Colon (tissue), 2 donors: ENCODE data around the gene BIRC7.

Experiments
- FAIRE-seq: peaks from 2 replicates; lab custom pipeline; 2012; peaks lifted over from hg19 to GRCh38; lab: Jason Lieb, UNC
- donor health status: control.
- donor health status: control.

The BIRC7 gene

DNA sequence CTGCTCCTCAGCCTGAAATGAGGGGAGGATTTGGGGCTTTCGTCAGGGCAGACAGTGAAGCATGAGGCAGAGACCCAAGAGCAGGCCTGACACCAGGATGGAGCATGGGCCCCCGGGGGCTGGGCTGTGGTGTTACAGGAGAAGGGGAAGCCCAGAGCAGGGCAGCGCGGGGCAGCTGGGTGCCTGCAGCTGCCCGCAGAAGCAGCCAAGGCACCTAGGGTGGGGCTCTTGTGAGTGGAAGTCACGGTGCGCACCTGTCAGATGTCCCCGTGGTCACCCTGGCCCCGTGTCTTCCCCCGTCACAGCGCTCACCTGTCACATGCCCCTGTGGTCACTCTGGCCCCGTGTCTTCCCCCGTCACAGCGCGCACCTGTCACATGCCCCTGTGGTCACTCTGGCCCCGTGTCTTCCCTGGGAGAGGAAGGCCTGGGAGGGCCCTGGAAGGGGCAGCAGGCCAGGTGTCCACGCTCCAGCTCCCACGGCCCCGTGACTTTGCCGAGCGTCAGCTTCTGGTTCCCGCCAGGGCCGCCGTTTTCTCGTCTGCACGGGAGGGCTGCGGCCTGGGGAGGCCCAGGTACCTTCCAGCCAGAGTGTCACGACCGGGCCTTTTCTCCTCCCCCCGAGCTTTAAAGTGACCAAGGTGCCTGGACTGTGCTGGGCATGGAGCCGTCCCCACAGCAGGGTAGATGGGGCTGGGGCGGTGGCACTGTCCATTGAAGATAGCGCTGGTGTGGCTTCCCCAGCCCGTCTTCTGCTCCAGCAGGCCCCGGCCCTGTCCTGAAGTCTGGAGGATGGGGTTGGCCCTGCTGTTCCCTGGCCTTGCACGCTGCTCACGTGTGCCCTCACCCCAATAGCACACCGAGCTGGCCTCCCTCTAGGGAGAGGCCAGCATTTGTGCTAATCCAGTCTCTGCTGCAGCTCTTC lies 46.3 kb downstream of the BIRC7 start:
- FAIRE-seq = no peak

DNA sequence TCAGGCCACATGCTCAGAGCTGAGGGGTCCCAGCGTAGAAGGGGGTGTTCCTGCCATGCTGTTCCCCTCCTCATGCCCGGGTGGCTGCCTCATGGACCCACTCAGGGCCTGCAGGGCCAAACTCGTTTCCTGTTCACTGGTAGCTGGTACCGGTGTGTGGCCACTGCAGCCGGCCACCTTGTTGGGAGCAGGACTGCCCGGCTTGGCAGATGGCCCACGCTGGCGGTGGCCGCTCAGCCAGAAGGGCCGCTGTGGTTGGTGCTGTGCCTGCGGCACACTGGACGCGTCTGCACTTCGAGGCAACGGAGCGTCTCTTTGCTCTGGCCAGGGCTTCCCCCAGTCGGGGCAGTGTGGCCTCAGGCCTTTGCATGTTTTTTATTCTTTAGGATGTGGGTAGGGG lies 47.2 kb downstream of the BIRC7 start:
- no peak for FAIRE-seq

DNA sequence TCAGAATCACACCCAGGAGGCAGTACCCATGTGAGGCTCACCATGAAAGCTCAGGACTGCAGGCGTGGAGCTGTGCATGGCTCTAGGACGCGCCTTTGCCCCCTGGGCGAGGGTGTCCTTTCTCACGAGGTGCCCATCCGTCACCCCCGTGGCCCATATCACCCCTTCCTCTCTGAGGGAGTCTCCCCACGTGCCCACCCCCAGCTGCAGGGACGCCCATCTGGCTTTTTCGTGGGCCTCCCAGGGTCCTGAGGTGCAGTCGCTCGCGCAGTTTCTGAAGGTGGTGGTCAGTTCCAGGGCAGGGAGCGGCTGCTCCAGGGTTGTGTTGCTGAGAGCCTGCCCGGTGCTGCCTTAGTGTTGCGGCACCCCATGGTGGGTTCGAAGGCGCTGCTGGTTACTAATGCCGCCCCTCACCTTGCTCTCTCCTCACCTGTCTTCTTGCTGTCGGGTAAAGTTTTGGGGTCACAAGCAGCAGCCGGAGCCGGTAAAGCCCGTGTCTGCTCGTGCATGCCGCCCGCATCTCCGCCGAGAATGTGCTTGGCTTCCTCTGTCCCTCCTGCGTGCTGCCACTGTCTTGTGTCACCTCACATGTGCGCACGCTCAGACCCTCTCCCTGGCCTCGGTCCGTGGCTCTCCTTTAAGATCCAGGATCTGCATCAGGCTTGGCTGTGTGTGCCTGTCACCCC lies 47.8 kb downstream of the BIRC7 start:
- FAIRE-seq = no peak

DNA sequence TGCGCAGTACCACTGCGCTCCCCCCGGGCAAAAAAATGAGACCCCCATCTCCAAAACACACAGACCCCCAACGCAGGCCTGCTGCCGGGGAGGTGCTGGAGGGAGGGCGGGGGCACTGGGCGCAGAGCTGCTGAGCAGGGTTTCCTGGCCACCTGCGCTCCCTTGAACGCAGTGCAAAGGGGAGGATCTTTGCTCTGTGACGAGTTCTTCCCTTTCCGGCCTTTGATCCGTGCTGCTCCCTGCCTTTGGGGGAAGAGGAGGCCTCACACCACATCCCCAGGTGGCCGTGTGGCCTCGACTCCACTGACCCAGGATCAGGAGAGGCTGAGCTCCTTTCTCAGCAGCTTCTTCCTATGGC lies 48.4 kb downstream of the BIRC7 start:
- FAIRE-seq = no peak

DNA sequence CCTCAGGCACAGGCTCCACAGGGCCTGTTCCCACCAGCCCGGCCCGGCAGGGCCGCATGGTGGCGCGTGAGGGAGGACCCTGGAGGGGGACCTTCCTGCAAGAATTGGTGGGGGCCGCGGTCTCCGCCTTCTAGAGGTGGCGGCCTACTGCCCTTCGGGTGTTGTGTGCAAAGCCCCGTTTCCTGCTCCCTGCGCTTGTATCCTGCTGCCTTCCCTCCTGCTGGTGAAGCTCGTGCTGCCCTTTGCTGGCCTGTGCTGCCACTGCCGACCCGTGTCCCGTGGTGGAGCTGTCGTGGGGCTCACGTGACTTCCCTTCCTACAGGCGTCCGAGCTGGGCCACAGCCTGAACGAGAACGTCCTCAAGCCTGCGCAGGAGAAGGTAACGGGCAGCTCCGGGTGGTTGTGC lies 48.8 kb downstream of the BIRC7 start:
- FAIRE-seq = no peak

DNA sequence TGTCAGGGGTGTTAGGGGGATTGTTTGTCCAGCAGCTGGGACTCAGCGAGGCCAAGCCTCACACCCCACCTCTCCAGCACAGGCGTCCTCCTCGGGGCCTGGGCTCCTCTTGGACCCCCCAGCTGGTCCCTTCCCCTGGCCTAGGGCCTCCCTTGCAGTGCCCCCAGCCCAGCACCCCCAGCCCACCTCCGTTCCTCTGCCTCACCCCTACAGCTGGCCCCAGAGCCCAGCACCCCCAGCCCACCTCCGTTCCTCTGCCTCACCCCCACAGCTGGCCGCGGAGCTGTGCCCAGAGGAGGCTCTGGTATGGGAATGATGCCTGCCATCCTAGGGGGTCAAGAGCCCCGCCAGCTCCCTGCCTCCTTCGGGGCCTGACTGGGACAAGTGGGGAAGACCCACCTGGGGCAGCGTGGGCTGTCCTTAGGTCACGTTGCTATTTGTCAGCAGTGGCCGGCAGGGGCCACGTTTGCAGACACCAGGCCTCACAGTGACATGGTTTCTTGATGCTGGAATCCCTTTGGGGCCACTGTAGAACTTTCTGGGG lies 49.3 kb downstream of the BIRC7 start:
- FAIRE-seq = no peak

DNA sequence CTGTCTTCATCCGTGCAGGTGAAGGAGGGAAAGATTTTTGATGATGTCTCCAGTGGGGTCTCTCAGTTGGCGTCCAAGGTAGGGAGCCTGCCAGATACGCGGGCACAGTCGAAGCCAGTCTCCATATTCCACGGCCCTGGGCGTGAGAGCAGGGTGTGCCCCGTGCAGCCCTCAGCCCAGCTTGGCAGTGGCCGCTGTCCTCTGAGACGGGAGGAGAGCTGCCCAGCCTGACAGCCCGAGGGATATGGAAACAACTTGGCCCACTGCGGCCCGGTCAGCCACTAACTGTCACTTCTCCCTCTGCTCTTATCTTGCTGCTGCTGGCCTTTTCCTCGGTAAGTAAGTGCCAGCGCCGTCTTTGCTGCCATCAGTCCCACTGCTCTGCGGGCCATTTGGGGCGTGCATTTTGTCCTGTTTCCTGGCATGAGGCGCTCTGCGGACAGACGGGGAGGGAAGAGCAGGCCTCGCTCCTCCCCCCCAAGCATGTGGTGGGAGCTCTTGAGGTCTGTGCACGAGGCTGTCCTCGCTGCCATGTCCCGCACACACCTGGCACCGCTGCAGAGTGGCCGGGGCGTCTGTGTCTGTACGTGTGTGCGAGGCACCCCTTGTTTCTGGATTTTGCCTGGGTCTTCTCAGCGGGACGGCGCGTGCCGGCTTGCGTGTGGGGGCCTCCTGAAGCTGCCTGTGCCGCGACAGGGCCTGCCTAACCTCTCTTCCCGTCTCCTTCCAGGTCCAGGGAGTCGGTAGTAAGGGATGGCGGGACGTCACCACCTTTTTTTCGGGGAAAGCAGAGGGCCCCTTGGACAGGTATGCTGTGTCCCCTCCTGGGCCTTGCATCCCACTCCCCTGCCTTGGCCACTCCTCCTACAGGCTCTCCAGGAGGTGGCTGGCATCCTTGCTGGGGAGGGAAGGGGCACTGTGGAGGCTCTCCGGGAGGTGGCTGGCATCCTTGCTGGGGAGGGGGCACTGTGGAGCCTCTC lies 50.2 kb downstream of the BIRC7 start:
- no peak for FAIRE-seq

DNA sequence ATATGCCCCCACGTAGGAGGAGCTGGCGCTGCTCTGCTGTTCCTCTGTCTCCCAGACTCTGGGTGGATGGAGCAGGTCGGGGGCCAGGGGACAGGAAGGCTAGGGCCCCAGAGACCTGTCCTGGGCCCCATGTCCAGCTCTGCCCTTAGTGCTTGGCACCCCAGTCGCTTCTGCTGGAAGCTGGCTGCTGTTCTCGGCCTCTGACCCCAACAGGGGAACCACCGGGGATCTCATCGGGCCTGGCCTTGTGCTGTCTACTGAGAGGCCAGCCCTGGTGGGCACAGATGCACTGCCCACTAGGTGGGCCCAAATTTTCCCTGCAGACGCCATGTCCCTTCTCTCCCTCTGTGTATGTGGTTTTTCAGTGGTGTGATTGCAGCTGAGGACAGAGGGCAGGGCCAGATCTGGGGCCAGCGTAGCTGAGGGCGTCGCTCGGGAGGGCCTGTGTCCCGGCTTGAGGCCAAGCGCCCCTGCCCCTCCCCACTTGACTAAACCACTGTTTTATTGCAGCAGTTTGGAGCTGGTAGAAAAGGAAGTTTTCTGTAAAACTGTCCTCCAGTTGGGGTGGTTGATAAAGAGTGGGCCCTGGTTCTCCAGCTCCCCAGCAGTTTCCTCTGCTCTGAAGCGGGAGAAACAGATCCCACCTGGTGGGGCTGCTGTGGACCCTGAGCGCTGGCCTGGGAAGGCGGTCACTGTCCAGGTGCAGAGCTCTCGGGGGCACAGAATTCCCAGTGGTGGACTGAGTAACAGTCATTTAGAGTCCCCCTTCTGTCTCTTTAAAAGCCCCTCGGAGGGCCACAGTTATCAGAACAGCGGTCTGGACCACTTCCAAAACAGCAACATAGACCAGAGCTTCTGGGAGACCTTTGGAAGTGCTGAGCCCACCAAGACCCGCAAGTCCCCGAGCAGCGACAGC lies 51.3 kb downstream of the BIRC7 start:
- no peak for FAIRE-seq

DNA sequence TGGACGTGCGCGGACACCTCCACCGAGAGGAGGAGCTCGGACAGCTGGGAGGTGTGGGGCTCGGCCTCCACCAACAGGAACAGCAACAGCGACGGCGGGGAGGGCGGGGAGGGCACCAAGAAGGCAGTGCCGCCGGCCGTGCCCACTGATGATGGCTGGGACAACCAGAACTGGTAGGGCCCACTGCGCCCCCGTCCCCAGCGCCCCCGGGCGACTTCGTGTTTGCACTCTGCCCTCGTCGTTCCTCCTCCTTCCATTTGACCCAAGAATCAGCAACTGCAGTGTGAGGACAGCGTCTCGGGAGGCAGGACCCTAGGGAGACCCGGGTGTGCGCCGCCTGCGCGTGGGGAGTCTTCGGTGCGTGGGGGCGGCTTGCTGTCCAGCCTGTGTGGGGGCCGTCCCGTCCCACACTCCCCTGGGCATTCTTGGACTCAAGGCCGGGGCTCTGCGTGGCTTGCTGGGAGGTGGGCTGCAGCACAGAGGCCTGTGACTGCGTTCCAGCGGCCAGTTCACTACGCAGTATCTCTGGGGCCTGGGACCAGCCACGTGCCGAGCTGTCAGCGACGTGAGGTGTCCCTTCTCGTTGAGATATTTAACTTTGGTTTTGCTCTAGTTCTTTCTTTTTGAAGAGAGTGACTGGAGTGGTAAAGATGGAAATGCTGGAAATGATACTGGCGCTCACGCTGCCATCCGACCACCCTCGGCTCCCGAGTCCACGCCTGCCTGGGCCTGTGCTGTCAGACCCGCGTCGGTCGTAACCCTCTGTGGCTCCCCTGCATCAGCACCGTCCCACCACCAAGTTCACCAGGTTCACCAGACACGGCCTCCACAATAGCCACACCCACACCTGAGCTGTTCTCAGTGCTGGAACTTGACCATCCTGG lies 52.2 kb downstream of the BIRC7 start:
- FAIRE-seq = no peak

DNA sequence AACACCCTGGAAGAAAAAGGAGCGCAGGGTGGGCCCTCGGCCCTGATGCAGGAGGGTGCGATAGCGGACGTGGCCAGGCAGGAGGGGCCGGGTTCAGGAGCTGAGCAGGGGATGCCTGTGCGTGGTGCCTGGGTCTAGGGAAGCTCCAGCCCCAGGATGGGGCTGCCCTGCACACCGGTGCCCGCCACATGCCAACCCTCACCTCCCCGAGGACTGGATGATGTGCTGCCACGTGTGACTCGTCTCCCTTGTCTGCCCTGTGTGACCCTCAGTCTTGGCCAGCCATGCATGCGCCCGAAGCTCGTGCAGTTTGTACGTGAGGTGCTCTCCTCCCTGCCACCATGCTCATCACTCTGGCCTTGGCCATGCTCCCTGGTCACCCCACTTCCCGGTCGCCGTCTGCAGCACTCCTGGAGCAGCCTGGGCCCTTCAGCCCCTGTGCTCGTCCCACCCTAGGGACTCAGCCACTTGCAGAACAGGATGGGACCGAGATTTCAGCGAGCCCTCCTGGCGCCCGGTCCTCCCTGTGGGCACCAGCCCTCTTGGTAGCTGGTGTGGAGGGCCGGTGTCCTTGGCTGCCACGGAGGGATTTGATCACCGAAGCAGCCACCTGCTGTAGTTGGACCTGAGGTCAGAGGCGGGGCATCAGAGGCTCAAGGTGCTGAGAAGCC lies 53.0 kb downstream of the BIRC7 start:
- no peak for FAIRE-seq

DNA sequence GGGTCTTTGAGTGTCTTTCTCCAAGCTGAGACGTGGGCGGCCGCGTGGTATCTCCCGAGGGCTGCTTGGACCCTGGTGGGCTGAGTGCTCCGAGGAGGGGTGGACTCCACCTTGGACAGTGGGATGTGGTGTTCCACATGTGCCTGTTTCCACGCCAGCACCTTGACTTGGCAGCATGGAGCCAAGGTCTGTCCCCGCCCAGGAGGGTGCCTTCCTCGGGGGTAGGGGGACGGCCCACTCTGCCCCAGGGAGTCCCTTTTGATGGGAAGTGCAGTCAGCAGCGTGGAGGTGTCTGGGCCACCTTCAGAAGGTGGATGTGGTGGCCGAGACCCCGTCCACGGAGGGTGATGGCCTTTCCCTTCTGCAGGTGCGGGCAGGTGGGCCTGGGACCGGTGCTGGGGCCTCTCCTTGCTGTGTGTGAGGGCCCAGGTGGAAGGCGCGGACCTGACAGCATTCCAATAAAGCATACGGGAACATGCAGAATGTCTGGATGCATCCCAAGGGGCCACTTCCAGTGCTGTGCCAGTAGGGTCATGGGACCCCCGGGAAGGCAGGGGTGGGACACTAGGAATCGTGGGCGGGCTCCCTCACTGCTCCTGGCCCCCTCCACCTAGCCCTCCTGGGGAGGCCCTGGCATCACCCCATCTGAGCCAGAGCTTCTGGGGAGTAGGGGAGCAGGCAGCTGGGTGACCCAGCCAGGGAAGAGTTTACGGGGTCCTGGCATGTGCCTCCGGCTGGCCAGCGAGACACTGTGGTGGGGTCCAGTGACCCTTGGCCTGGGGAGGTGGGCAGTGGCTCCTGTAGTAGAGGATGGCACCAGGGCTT lies 53.8 kb downstream of the BIRC7 start:
- FAIRE-seq = no peak
